ENCODE measurements around the gene TBX5.

- TF ChIP-seq CTCF (IDR thresholded peaks at IDR 0.05) (no peak), POLR2A (IDR thresholded peaks at IDR 0.05) (no peak)
These were observed 36.6 kb upstream of the TBX5 start for GRCh38 chr12:114442578-114442977.

All from thyroid gland (tissue), 4 donors.